ENCODE results near the gene PHETA2. TPM values are rescaled to one million over a fixed set of nuclear protein-coding genes. Genes with fewer than 3 reads are reported as not detected.
"Not testable (repeated sequence)": the region's sequence is repeated elsewhere in the genome, so short reads cannot be mapped to it uniquely, and the experiment has no call there.

PHETA2 gene
- total RNA-seq, 1 donor from 2014 or later = 8.1 TPM

DNA sequence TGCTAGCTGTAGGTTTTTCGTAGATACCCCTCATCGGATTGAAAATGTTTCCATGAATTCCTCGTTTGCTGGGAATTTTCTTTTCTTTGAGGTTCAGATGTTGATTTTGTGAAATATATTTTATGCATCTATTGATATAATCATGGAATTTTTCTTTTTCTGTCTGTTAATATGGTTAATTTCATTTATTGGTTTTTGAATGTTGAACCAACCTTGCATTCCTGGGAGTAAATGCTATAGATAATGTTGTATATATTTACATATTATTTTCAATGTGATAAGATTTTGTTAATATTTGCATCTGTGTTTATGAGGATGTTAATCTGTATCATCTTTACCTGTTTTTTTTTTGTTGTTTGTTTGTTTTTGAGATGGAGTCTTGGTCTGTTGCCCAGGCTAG is 27.2 kb downstream of the PHETA2 start:
- no peak for DNase-seq (ENCODE audit: low spot score in 2 of 2, unreplicated experiment in 2 of 2)
- Mint-ChIP-seq H3K36me3 (peaks cover 57% of the 10 kb centered on the region), H3K27ac (no peak overlapping the region), H3K4me1 (no peaks in the 10 kb centered on the region), H3K27me3 (ENCODE audit: low read depth) (no peaks in the 10 kb centered on the region), H3K4me3 (no peak overlapping the region), H3K9me3 (peaks cover 42% of the 10 kb centered on the region)
- TF ChIP-seq, protein P1, sequence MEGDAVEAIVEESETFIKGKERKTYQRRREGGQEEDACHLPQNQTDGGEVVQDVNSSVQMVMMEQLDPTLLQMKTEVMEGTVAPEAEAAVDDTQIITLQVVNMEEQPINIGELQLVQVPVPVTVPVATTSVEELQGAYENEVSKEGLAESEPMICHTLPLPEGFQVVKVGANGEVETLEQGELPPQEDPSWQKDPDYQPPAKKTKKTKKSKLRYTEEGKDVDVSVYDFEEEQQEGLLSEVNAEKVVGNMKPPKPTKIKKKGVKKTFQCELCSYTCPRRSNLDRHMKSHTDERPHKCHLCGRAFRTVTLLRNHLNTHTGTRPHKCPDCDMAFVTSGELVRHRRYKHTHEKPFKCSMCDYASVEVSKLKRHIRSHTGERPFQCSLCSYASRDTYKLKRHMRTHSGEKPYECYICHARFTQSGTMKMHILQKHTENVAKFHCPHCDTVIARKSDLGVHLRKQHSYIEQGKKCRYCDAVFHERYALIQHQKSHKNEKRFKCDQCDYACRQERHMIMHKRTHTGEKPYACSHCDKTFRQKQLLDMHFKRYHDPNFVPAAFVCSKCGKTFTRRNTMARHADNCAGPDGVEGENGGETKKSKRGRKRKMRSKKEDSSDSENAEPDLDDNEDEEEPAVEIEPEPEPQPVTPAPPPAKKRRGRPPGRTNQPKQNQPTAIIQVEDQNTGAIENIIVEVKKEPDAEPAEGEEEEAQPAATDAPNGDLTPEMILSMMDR (IDR thresholded peaks at IDR 0.05; ENCODE audit: unreplicated experiment) = no peak

DNA sequence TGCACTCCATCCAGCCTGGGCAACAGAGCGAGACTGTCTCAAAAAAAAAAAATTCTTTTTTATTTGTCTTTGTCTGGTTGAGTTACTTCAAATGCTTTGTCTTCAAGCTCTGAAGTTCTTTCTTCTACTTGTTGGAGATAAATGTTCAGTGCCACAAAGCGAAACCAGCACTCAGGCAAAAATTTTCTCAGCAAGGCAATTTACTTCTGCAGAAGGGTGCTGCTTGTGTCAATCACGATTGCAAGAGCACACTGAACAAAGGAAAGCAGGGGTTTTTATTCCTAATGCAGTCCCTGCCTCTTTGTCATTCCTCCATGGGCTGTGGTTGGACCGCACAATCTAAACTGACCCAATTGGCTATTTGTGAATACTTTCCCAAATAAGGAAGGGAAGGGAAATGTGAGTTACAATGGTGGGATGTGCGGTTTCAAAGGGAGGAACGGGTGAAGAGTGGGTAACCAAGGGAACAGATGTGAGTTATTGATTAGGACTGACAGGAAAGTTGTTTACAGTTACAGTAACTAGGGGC is 30.3 kb downstream of the PHETA2 start:
- H3K9me3 Mint-ChIP-seq = peaks cover 42% of the 10 kb centered on the region

DNA sequence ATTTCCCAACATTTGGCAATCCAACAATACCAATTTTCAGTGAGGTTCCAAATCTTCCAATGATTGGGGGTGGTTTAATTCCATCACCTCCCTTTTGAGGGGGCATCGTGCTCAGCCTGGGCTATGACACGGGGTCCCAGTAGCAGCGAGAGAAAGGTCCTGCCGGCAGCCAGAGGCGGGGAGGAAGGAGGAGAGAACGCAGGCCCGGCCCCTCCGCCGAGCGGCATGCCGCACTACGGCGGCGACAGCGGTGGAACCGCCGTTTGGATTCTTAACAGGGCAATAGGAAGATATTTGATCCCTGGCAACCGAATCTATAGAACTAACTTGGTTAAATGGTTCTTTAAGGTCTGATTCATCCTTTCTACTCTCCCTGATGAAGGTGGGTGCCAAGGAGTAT is 34.8 kb downstream of the PHETA2 start:
- Mint-ChIP-seq H3K27ac (no peak overlapping the region), H3K36me3 (peaks cover 27% of the 10 kb centered on the region), H3K9me3 (peaks cover 24% of the 10 kb centered on the region), H3K27me3 (ENCODE audit: low read depth) (no peaks in the 10 kb centered on the region), H3K4me3 (no peak overlapping the region), H3K4me1 (no peaks in the 10 kb centered on the region)
- no peak for DNase-seq (ENCODE audit: low spot score in 2 of 2, unreplicated experiment in 2 of 2)
- TF ChIP-seq, protein P1 (IDR thresholded peaks at IDR 0.05; ENCODE audit: unreplicated experiment) = no peak

More for the DNA sequence above, 30.3 kb downstream of the PHETA2 start:
- not testable (repeated sequence) for H3K4me3 Mint-ChIP-seq; H3K27me3 Mint-ChIP-seq (ENCODE audit: low read depth); DNase-seq (ENCODE audit: low spot score in 2 of 2, unreplicated experiment in 2 of 2); H3K4me1 Mint-ChIP-seq; H3K27ac Mint-ChIP-seq
- H3K36me3 Mint-ChIP-seq = peaks cover 47% of the 10 kb centered on the region

DNA sequence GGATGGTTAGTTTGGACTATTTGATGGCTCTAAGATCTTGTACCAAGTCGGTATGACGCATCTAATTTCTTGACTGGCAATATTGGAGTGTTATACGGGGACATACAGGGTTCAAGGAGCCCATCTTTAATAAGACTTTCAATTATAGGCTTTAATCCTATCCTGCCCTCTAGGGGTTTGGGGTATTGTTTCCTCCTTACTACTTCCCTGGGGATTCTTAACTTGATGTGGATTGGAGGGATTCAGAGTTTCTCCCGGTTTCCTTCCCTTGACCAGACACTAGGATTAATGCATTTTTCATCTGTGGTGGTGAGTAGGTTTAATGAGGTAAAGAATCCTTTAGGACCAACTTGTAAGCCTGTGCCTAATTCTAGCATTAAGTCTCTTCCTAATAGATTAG is 37.8 kb downstream of the PHETA2 start:
- Mint-ChIP-seq H3K27me3 (ENCODE audit: low read depth) (no peaks in the 10 kb centered on the region), H3K4me3 (no peak overlapping the region), H3K36me3 (peaks cover 29% of the 10 kb centered on the region), H3K4me1 (no peaks in the 10 kb centered on the region), H3K9me3 (peaks cover 23% of the 10 kb centered on the region), H3K27ac (no peak overlapping the region)
- no peak for DNase-seq (ENCODE audit: low spot score in 2 of 2, unreplicated experiment in 2 of 2)
- TF ChIP-seq, protein P1 (IDR thresholded peaks at IDR 0.05; ENCODE audit: unreplicated experiment) = no peak

DNA sequence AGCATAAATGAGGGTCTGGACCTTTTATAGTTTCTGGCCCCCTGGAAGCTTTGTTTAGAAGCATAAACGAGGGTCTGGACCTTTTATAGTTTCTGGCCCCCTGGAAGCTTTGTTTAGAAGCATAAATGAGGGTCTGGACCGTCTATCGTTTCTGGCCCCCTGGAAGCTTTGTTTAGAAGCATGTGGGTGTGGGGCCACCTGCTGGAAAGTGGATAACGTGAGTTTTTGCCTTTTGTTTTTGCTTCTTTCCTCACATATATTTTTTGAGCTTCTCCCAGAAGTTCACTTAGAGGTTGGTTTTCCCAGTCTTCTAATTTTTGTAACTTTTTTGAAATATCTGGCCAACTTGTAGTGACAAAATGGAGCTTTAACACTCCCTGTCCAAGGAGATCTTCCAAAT is 38.7 kb downstream of the PHETA2 start:
- peaks cover 21% of the 10 kb centered on the region for H3K9me3 Mint-ChIP-seq
- H3K36me3 Mint-ChIP-seq = peaks cover 24% of the 10 kb centered on the region
- not testable (repeated sequence) for DNase-seq (ENCODE audit: low spot score in 2 of 2, unreplicated experiment in 2 of 2); H3K4me1 Mint-ChIP-seq; H3K27ac Mint-ChIP-seq; H3K27me3 Mint-ChIP-seq (ENCODE audit: low read depth); H3K4me3 Mint-ChIP-seq

DNA sequence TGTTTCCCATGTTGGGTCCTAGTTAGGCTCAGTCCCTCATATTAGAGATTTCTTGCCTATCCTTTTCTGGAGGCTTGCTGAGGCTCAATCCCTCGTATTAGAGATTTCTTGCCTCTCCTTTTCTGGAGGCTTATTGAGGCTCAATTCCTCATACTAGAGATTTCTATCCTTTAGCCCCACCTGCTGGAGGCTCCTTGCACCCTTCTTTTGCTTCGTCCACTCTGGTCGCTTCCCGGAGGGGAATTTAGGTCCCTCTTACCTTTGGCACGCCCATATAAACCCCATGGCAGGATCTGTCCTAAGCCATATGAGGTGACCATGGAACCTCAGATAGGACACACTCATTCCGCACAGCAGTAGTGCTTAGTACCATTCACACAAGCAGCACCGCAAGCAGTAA is 40.7 kb downstream of the PHETA2 start:
- TF ChIP-seq, protein P1 (IDR thresholded peaks at IDR 0.05; ENCODE audit: unreplicated experiment) = no peak
- no peak overlapping the region for H3K4me3 Mint-ChIP-seq
- peaks cover 24% of the 10 kb centered on the region for H3K36me3 Mint-ChIP-seq
- no peaks in the 10 kb centered on the region for H3K4me1 Mint-ChIP-seq
- H3K27ac Mint-ChIP-seq = no peak overlapping the region
- DNase-seq (ENCODE audit: low spot score in 2 of 2, unreplicated experiment in 2 of 2) = no peak
- no peaks in the 10 kb centered on the region for H3K27me3 Mint-ChIP-seq (ENCODE audit: low read depth)
- H3K9me3 Mint-ChIP-seq = peaks cover 21% of the 10 kb centered on the region

DNA sequence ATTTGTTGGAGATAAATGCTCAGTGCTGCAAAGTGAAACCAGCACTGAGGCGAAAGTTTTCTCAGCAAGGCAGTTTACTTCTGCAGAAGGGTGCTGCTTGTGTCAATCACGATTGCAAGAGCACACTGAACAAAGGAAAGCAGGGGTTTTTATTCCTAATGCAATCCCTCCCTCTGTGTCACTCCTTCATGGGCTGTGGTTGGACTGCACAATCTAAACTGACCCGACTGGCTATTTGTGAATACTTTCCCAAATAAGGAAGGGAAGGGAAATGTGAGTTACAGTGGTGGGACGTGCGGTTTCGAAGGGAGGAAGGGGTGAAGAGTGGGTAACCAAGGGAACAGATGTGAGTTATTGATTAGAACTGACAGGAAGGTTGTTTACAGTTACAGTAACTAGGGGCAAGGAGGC is 41.4 kb downstream of the PHETA2 start:
- peaks cover 24% of the 10 kb centered on the region for H3K36me3 Mint-ChIP-seq
- H3K27ac Mint-ChIP-seq; H3K4me3 Mint-ChIP-seq; H3K27me3 Mint-ChIP-seq (ENCODE audit: low read depth); H3K4me1 Mint-ChIP-seq; DNase-seq (ENCODE audit: low spot score in 2 of 2, unreplicated experiment in 2 of 2): not testable (repeated sequence)
- H3K9me3 Mint-ChIP-seq = peaks cover 21% of the 10 kb centered on the region

All from mesothelial cell of epicardium (in vitro differentiated cells).